Sigmoid colon (tissue), 4 donors: ENCODE results near the gene XRCC6.

Experiments
- CTCF ChIP-seq, 4 experiments: fragments of 450-650 bp in 3 of 4; fragments of 200-600 bp in 1 of 4; IDR thresholded peaks; one replicate each; pipeline ENCODE4 v1.5.1; 2016 to 2019; ENCODE audit warnings: antibody characterized with exemption in 4 of 4, mild to moderate bottlenecking in 3 of 4, moderate library complexity in 2 of 4
- EP300 ChIP-seq, 4 donors: sonication (generic); formaldehyde crosslinking; IDR thresholded peaks; one replicate each; pipeline ENCODE4 v1.6.1; 2017; ENCODE audit warnings: antibody characterized with exemption in 4 of 4
- POLR2A ChIP-seq, 2 donors: fragments of 450-650 bp; IDR thresholded peaks; one replicate each; pipeline ENCODE4 v1.6.1; 2016; ENCODE audit warnings: antibody characterized with exemption in 2 of 2, mild to moderate bottlenecking in 2 of 2, moderate library complexity in 2 of 2
- POLR2AphosphoS5 ChIP-seq, 4 donors: sonication (generic); formaldehyde crosslinking; IDR thresholded peaks; one replicate each; pipeline ENCODE4 v1.6.1; 2017; ENCODE audit warnings: antibody characterized with exemption in 4 of 4

- TF ChIP-seq EP300 (IDR thresholded peaks at IDR 0.05), result no peak
- no peak for TF ChIP-seq POLR2A (IDR thresholded peaks at IDR 0.05)
- no peak for TF ChIP-seq CTCF (IDR thresholded peaks at IDR 0.05)
- no peak for TF ChIP-seq POLR2AphosphoS5 (IDR thresholded peaks at IDR 0.05)
Measured at GRCh38 chr22:41700108-41700364, 78.9 kb downstream of the XRCC6 start.
